GM18861 (cell line): Measurements from ENCODE around the gene ARVCF.

Experiments used
- ATAC-seq: cut with Tn5 transposase; IDR thresholded peaks from one replicate; pipeline ENCODE4 v1.9.1; 2021; ENCODE audit not compliant: unreplicated experiment

Gene ARVCF

DNA sequence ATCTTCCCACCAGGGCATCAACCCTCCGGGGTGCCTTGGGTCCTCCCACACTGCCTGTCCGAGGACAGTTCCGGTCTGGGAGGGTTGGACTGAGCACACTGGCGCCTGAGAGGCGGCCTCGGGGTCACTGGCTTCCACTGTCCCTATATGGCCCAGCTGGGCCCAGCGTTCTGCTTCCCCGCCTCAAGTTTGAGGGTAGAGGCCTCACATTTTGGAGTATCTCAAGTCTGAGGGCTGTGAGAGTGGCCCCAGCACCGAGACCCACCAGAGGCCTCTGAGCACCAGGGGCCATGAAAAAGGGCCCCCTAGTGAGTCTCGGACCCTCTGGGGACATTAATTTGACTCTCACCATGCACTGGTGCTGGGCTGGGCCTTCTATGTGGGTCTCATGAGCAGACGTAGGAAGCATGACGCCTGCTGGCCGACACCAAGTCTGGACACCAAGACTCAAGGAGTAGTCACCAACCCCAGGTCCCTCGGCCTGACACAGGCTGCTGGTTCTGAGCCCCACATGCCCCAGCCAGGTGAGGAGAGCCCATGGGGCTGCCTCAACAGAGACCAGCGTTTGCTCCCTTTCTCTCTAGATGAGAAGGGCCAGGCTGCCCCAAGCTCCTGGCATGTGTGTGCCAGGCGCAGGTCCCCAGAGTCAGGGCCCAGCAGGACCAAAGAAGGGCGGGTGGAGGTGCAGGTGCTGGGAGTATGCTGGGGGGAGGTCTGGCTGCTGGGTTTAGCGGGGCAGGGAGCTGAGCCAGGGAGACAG lies 27.5 kb downstream of the ARVCF start:
- no peak for ATAC-seq

DNA sequence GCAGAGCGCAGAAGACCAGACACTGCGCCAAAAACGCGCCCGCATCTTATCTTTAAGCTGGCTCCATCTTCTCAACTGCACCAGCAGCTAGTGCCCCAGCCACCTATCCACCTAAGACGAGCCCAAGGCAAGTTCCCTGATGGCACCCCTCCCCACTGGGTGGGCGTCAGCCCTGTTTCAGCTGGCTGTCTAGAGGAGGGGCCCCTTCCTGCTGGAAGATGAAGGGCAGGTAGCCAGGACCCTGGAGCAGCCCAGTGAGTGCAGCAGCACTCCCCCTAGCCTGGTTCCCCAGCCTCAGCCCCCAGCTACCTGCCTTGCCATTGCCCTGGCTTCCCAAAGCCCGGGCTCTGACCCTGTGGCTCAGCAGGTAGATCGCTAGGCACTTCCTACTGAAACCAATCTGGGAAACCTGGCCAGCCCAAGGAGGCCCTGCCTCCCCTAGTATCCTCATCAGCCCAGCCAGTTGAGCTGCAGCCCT lies 28.3 kb downstream of the ARVCF start:
- ATAC-seq: no peak

DNA sequence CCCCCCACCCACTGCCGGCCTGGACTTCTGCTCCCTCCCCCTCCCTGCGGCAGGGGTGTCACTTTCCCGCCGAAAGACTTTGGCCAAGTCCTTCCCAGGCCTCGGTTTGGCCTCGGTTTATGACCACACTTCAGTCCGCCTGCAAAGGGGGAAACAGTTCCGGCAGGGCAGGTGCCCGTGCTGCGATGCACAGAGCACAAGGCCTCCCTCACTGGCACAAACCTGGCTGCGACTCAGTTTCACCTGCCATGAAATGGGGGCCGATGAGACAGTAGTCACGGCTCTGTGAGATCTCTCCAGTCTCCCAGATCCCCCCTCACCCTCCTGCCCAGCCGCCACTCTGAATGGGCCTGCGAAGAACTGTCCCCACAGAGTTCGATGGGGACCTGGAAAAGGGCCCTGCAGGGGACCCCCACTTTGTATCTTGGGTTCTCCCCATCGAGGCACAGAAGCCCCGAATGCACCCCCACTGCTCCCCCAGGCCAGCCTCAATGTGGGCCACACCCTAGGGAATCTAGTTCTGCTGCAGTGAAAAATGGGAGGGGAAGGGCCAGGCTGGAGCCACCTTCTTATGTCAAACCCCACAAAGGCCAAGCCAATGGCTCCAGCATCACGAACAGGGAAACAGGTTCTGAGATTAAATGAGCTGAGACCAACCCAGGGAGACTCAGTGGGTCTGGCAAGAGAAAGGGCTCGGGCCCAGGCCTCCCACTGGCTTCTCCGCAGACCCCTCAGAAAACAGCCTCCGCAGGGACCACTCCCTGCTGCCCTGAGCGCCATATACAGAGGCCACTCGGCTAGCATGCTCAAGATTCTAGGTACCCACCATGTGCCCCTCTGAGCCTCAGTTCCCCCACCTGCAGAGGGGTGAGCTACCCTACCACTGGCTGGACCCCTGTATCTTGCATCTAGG lies 29.0 kb downstream of the ARVCF start:
- ATAC-seq: no peak

- ATAC-seq: no peak
Measured at GRCh38 chr22:19986410-19987341, 29.9 kb downstream of the ARVCF start.

DNA sequence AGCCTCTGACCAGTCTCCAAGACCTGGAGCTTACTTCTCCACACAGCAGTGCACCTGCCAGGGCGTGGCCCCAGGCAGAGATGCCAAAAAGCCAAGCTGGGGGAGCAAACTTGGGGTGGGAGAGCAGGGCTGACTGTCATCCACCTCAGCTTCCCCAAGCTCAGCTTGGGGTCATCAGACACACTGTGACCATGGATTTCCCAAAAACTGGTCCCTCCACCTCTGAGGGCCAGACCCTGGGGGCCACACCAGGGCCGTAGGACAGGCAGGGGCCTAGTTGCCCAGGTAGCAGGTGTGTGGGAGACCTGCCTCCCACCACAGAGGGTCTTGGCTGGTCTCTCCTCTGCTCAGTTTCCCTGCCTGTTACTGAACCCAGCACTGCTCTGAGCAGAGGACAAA lies 30.6 kb downstream of the ARVCF start:
- no peak for ATAC-seq

DNA sequence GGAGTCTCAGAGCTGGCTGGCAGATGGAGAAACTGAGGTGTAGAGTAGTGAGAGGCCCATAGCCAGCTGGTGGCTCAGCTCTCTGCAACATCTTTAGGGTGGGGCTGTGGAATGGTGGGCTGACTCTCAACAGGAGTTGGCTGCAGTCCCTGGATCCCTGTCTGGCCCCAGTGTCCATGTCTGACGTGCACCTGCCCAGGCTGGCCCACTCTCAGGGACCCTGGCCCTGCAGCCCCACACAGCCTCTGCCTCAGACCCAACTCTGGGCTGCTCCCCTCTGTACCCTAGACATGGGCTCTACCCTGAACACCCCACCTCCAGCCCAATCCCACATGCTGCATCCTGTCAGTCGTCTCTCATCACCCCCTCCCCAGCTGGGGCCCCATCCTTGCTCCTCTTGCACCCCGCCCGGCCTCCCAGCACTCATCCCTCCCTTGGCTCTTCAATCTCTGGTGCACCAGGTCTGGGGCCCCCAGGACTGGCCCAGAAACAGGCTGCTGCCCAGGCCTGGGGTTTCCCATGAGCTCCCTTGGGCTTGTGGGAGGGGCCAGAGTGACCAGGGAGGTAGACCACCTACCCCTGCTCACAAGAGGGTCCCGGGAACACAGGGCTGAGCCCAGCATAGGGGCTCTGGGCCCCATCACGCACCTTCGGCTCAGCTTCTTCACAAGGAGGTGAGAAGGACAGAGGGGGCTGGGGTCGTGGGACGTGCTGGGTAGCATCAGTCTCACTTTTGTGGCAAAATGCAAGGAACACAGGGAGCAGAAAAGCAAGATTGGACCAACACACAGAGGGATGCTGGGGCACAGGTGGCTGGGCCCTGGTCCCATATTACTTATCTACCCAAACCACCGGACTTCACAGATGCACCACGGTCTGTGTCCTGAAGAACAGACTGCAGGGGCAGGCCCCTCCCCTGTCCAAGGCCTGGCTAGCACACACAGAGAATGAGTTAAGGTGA lies 31.5 kb downstream of the ARVCF start:
- no peak for ATAC-seq

- no peak for ATAC-seq
Measured at GRCh38 chr22:19984201-19984753, 32.3 kb downstream of the ARVCF start.

- no peak for ATAC-seq
Measured at GRCh38 chr22:19983741-19984140, 32.9 kb downstream of the ARVCF start.

- no peak for ATAC-seq
Measured at GRCh38 chr22:19982991-19983578, 33.5 kb downstream of the ARVCF start.

DNA sequence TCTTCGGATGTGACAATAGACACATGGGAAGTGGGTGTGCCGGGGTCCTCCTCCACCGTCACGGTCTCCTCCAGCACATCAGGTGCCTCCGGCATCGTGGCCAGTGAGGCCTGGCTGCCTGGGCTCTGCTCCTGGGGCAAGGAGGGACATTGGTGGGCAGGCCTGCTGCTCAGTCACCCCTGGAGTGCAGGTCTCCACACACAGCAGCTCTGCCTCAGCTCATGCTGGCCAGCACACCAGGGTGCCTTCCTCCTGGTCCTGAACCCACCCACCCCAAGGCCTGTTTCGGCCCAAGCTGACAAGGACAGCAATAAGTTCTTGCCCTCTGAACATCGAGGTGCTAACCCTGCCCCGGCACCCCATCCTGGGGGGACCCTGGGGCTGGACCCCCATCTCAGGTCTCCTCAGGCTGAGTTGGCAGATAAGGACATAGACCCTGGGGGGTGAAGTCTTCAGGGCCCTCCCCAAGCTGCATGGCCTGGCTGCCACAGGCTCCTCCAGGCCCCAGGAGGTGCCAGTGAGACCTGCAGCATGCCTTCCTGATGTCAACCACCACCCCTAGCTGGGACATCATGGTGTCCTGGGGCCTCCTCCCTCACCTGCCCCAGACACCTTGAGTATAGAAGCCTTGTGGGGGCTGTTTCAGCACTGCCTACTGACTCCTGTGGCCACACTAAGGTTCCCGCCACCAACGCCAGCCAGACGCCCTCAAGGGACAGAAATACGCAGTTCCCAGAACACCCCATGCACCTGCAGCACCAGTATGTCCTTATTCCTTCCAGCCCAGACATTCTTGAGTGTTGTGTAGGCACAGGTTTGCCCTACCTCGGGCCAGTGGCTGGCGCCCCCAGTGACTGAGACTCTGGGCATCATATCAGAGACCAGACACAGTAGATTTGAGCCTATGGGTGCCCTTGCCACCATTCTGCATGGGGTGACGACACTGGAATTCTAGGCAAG lies 34.4 kb downstream of the ARVCF start:
- no peak for ATAC-seq

- no peak for ATAC-seq
Measured at GRCh38 chr22:19981171-19981960, 35.3 kb downstream of the ARVCF start.

DNA sequence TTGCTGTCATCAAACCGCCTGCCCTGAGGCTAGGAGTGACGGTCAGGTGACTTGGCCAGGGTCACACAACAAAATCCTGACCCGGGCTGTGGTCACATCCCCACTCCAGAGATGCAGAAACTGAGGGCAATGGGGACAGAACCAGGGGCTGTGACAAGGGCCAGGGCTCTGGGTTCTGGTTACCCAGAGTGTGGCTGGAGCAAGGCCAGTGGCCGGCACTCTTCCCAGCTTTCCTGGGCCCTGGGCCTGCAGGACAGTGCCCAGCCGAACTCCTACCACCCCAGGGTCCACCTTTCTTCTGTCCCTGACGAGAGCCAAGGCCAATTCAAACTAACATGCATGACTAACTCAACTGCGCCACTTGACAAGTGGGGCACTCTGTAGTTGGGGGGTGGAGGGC lies 35.9 kb downstream of the ARVCF start:
- no peak for ATAC-seq

- no peak for ATAC-seq
Measured at GRCh38 chr22:19979712-19980493, 36.7 kb downstream of the ARVCF start.

- ATAC-seq: no peak
Measured at GRCh38 chr22:19978748-19979147, 37.9 kb downstream of the ARVCF start.

DNA sequence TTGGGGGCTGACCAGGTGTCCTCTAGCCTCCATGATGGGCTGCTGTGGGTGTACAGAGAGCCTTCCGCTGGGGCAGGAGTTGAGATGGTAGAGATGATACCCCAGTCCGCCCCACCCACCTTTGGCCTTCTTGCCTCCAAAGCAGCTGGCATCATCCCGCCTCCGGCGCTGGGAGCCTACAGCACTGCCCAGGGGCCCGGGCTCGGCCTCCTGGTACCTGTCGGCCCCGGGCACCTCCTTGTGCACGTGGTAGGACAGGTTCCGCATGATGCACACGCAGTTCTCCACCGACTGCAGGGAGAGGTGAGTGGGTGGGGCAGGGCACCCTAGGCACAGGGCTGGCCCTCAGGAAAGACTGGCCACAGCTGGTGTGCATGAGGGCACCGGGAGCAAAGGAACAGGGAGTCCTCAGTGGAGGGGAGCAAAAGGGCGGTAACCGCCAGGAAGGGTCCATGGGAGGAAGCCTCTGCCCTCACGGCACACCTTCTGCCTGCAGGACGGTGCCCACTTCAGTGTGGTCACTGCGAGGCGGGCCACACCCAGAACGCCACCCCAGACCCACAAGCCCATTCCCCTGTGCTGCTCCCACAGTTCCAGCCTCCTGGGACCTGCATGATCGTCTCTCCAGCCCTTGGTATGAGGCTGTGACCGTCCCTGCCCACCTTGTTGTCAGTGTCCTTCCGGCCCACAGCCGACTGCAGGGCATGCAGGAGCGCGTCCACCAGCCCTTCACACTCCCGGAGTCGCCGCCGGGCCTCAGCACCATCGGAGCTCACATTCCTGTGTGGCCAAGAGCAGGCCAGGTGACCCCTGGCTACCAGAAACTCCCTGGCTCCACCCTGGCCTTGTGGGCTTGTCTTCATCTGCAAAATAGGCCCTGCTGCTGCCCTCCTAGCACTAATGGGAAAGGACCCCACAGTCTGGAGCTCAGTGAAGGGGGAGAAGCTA lies 39.1 kb downstream of the ARVCF start:
- no peak for ATAC-seq
